PC-3 (cell line): ENCODE measurements around the gene MVB12B. TPM values are rescaled to one million over a fixed set of nuclear protein-coding genes. Genes with fewer than 3 reads are reported as not detected.
"Not testable (repeated sequence)": the region's sequence is repeated elsewhere in the genome, so short reads cannot be mapped to it uniquely, and the experiment has no call there.

Experiments used
- ATAC-seq: fragments of 200-7000 bp; cut with Tn5 transposase; 2 replicates; pipeline ENCODE4 v1.9.1; 2020; ENCODE audit warnings: mild to moderate bottlenecking, moderate library complexity
- BruUV-seq: library from RNA; stranded (reverse); fragments of 400-500 nt; replicated peaks from 2 replicates; lab custom pipeline; 2021; lab: Mats Ljungman, UMichigan
- CTCF ChIA-PET: fragments of 300-600 bp; sonication (Branson Sonifier 250); formaldehyde crosslinking; loops from one replicate; lab custom pipeline; 2022; ENCODE audit warnings: antibody characterized with exemption; lab: Charles Lee
- POLR2A ChIA-PET: fragments of 300-600 bp; sonication (Branson Sonifier 250); formaldehyde crosslinking; loops from one replicate; lab custom pipeline; 2022; ENCODE audit warnings: antibody characterized with exemption; ENCODE audit not compliant: unreplicated experiment; lab: Charles Lee
- DNase-seq: peaks from one replicate; pipeline ENCODE4 v3.0.0-alpha.2; 2015
- H2AFZ ChIP-seq: fragments of 300-600 bp; sonication (generic); 2 replicates; pipeline ENCODE4 v1.6.0; 2016; ENCODE audit warnings: antibody characterized with exemption, low read length
- H3F3A ChIP-seq: fragments of 300-600 bp; sonication (generic); one replicate; pipeline ENCODE4 v1.6.0; 2017; ENCODE audit warnings: antibody characterized with exemption, low read length, control low read depth, mild to moderate bottlenecking; ENCODE audit not compliant: unreplicated experiment
- H3K27ac ChIP-seq: fragments of 300-600 bp; sonication (generic); 2 replicates; pipeline ENCODE4 v1.5.1; 2016; ENCODE audit warnings: mild to moderate bottlenecking, low read length
- H3K27me3 ChIP-seq: fragments of 300-600 bp; sonication (generic); 2 replicates; pipeline ENCODE4 v1.6.1; 2016; ENCODE audit warnings: low read length, mixed read lengths
- H3K36me3 ChIP-seq: fragments of 300-600 bp; sonication (generic); 2 replicates; pipeline ENCODE4 v1.6.1; 2016; ENCODE audit warnings: low read depth, mixed run types, low read length, mixed read lengths
- H3K4me1 ChIP-seq: fragments of 300-600 bp; sonication (generic); 2 replicates; pipeline ENCODE4 v1.5.1; 2016; ENCODE audit warnings: low read length; ENCODE audit not compliant: insufficient read depth
- H3K4me2 ChIP-seq: fragments of 300-600 bp; sonication (generic); 2 replicates; pipeline ENCODE4 v1.6.0; 2016; ENCODE audit warnings: low read length
- H3K4me3 ChIP-seq: fragments of 300-600 bp; sonication (generic); 2 replicates; pipeline ENCODE4 v1.5.1; 2016; ENCODE audit warnings: mild to moderate bottlenecking, low read length, mixed read lengths
- H3K79me2 ChIP-seq: fragments of 300-600 bp; sonication (generic); 2 replicates; pipeline ENCODE4 v1.6.1; 2017; ENCODE audit warnings: low read length, mixed read lengths
- H3K9ac ChIP-seq: fragments of 300-600 bp; sonication (generic); 2 replicates; pipeline ENCODE4 v1.6.0; 2016; ENCODE audit warnings: mild to moderate bottlenecking, low read length
- H3K9me2 ChIP-seq: fragments of 300-600 bp; sonication (generic); replicated peaks from 2 replicates; pipeline ENCODE4 v1.6.1; 2016; ENCODE audit warnings: mixed run types, low read length, mixed read lengths
- H3K9me3 ChIP-seq: fragments of 300-600 bp; sonication (generic); 2 replicates; pipeline ENCODE4 v1.6.1; 2016; ENCODE audit warnings: low read length, mixed read lengths
- H4K20me1 ChIP-seq: fragments of 300-600 bp; sonication (generic); 2 replicates; pipeline ENCODE4 v1.6.1; 2016; ENCODE audit warnings: low read length, mixed read lengths
- CTCF ChIP-seq: fragments of 300-600 bp; sonication (generic); conservative IDR thresholded peaks from 2 replicates; pipeline ENCODE4 v1.5.1; 2017; ENCODE audit warnings: antibody characterized with exemption, low read depth, mild to moderate bottlenecking, low read length
- EZH2 ChIP-seq: fragments of 300-600 bp; sonication (generic); IDR thresholded peaks from one replicate; pipeline ENCODE4 v1.6.1; 2017; ENCODE audit warnings: antibody characterized with exemption, mild to moderate bottlenecking, low read length; ENCODE audit not compliant: unreplicated experiment
- EZH2phosphoT487 ChIP-seq: fragments of 300-600 bp; sonication (generic); IDR thresholded peaks from 2 replicates; pipeline ENCODE4 v1.6.1; 2018; ENCODE audit warnings: mild to moderate bottlenecking, antibody characterized with exemption, low read length, borderline replicate concordance
- intact Hi-C: fragments of 100-400 bp; cut with micrococcal nuclease; formaldehyde crosslinking; loops from 2 replicates; pipeline ENCODE4 v1.9.0; 2023
- total RNA-seq: library from RNA; depleted of rRNA; stranded (reverse); fragments of >200 nt; gene quantifications from 2 replicates; pipeline ENCODE4 v1.2.3, GENCODE V29; 2014

Gene MVB12B
- total RNA-seq, 1 experiment from 2014 or later = 7.2 TPM

GRCh38 chr9:126474206-126474765 is 147.7 kb downstream of the MVB12B start:
- Histone ChIP-seq H3K9ac (no peak overlapping the region), H3K9me2 (no peaks in the 10 kb centered on the region), H3K9me3 (no peaks in the 10 kb centered on the region), H2AFZ (no peak overlapping the region), H3K27me3 (no peaks in the 10 kb centered on the region), H3K4me3 (no peak overlapping the region), H3K4me2 (no peak overlapping the region), H3K79me2 (no peaks in the 10 kb centered on the region), H3K4me1 (no peaks in the 10 kb centered on the region), H3K36me3 (no peaks in the 10 kb centered on the region), H4K20me1 (no peaks in the 10 kb centered on the region), H3F3A (no peaks in the 10 kb centered on the region), H3K27ac (no peak overlapping the region)
- BruUV-seq = no TSS peak
- ATAC-seq (no peak), DNase-seq (no peak)
- ChIA-PET POLR2A (no interaction called here), CTCF (no interaction called here)
- intact Hi-C loops = no loop called here
- TF ChIP-seq EZH2phosphoT487 (no peak), CTCF (no peak), EZH2 (no peak)

GRCh38 chr9:126474786-126475485 is 148.3 kb downstream of the MVB12B start:
- POLR2A ChIA-PET = no interaction called here
- Histone ChIP-seq H3K9me2 (no peaks in the 10 kb centered on the region), H3K36me3 (no peaks in the 10 kb centered on the region), H3K27me3 (no peaks in the 10 kb centered on the region), H3K4me1 (no peaks in the 10 kb centered on the region), H3K9me3 (no peaks in the 10 kb centered on the region), H4K20me1 (no peaks in the 10 kb centered on the region), H3F3A (no peaks in the 10 kb centered on the region), H2AFZ (no peak overlapping the region), H3K79me2 (no peaks in the 10 kb centered on the region), H3K4me3 (no peak overlapping the region), H3K27ac (no peak overlapping the region), H3K4me2 (no peak overlapping the region), H3K9ac (no peak overlapping the region)
- CTCF ChIA-PET = no interaction called here
- ATAC-seq (no peak), DNase-seq (no peak)
- no TSS peak for BruUV-seq
- no peak for TF ChIP-seq EZH2phosphoT487
- TF ChIP-seq EZH2 = no peak
- TF ChIP-seq CTCF = no peak
- intact Hi-C loops = no loop called here

GRCh38 chr9:126475933-126476555 is 149.4 kb downstream of the MVB12B start:
- no TSS peak for BruUV-seq
- Histone ChIP-seq H3K36me3 (no peaks in the 10 kb centered on the region), H3F3A (no peaks in the 10 kb centered on the region), H2AFZ (no peak overlapping the region), H3K9ac (no peak overlapping the region), H3K4me3 (no peak overlapping the region), H4K20me1 (no peaks in the 10 kb centered on the region), H3K9me2 (no peaks in the 10 kb centered on the region), H3K4me2 (no peak overlapping the region), H3K27me3 (no peaks in the 10 kb centered on the region), H3K4me1 (no peaks in the 10 kb centered on the region), H3K79me2 (no peaks in the 10 kb centered on the region), H3K27ac (no peak overlapping the region), H3K9me3 (no peaks in the 10 kb centered on the region)
- intact Hi-C loops = no loop called here
- DNase-seq (no peak), ATAC-seq (no peak)
- CTCF ChIA-PET = no interaction called here
- POLR2A ChIA-PET = no interaction called here
- TF ChIP-seq EZH2phosphoT487 = no peak
- TF ChIP-seq EZH2 = no peak
- TF ChIP-seq CTCF = no peak

- H3K9ac ChIP-seq, CTCF ChIA-PET, POLR2A ChIA-PET, H2AFZ ChIP-seq, H3K36me3 ChIP-seq, H3K27me3 ChIP-seq, ATAC-seq, H3K9me3 ChIP-seq, H3K4me1 ChIP-seq, H3K4me3 ChIP-seq, H3K9me2 ChIP-seq, H3K27ac ChIP-seq, BruUV-seq, H4K20me1 ChIP-seq, H3K4me2 ChIP-seq, H3K79me2 ChIP-seq, intact Hi-C loops, DNase-seq, H3F3A ChIP-seq: not testable (repeated sequence)
Observed at GRCh38 chr9:126477432-126477831, 150.8 kb downstream of the MVB12B start.
